ENCODE results near the gene SYT1. TPM values are rescaled to one million over a fixed set of nuclear protein-coding genes. Genes with fewer than 3 reads are reported as not detected.
"Not testable (repeated sequence)": the region's sequence is repeated elsewhere in the genome, so short reads cannot be mapped to it uniquely, and the experiment has no call there.

The SYT1 gene
- total and polyA plus RNA-seq, 11 donors, result 0.08 to 0.86 (median 0.16) TPM; not detected in 6

GRCh38 chr12:79423560-79423959 lies 559.0 kb downstream of the SYT1 start:
- Histone ChIP-seq H3K9me3 (no peaks in the 10 kb centered on the region), H3K4me3 (no peak overlapping the region), H3K36me3 (no peaks in the 10 kb centered on the region), H3K27ac (no peak overlapping the region), H3K4me1 (peaks cover 0 to 7% (median 0%) of the 10 kb centered on the region in 12 donors), H3K27me3 (no peaks in the 10 kb centered on the region)
- intact Hi-C loops (cut with DNase I), result loop anchor here in 2 of 10 donors (10.0 kb wide), 1 partner anchor 311 kb away; no protein-coding TSS in a partner anchor
- no peak for ATAC-seq
- WGBS, 4 donors, result 87 to 98% (median 95%) methylated on average over 3 of the region's 3 CpGs
- DNase-seq, result no peak
- no peak for TF ChIP-seq POLR2A (IDR thresholded peaks at IDR 0.05)
- no peak for TF ChIP-seq CTCF (IDR thresholded peaks at IDR 0.05)

- Histone ChIP-seq H3K4me3 (no peak overlapping the region), H3K27me3 (no peaks in the 10 kb centered on the region), H3K9me3 (no peaks in the 10 kb centered on the region), H3K36me3 (no peaks in the 10 kb centered on the region), H3K27ac (no peak overlapping the region), H3K4me1 (peaks cover 0 to 7% (median 0%) of the 10 kb centered on the region in 12 donors)
- DNase-seq, result no peak
- TF ChIP-seq CTCF (IDR thresholded peaks at IDR 0.05) (no peak), POLR2A (IDR thresholded peaks at IDR 0.05) (no peak)
- intact Hi-C loops (cut with DNase I), result loop anchor here in 2 of 10 donors (10.0 kb wide), 1 partner anchor 311 kb away; no protein-coding TSS in a partner anchor
- no peak for ATAC-seq
- 82 to 87% (median 84%) methylated on average over 2 of the region's 2 CpGs for WGBS, 4 donors
Measured at GRCh38 chr12:79424109-79424721, 559.6 kb downstream of the SYT1 start.

GRCh38 chr12:79426121-79426520 lies 561.5 kb downstream of the SYT1 start:
- Histone ChIP-seq H3K4me1 (no peaks in the 10 kb centered on the region), H3K27me3 (no peaks in the 10 kb centered on the region), H3K9me3 (no peaks in the 10 kb centered on the region), H3K36me3 (no peaks in the 10 kb centered on the region), H3K4me3 (no peak overlapping the region), H3K27ac (no peak overlapping the region)
- TF ChIP-seq POLR2A (IDR thresholded peaks at IDR 0.05) (no peak), CTCF (IDR thresholded peaks at IDR 0.05) (no peak)
- intact Hi-C loops (cut with DNase I), result loop anchor here in 2 of 10 donors (10.0 kb wide), 1 partner anchor 309 kb away; no protein-coding TSS in a partner anchor
- no peak for ATAC-seq
- no peak for DNase-seq

- H3K36me3 ChIP-seq, ATAC-seq, H3K4me3 ChIP-seq, H3K9me3 ChIP-seq, H3K27ac ChIP-seq, H3K27me3 ChIP-seq, H3K4me1 ChIP-seq, DNase-seq: not testable (repeated sequence)
- intact Hi-C loops (cut with DNase I), result loop anchor here in 2 of 10 donors (10.0 kb wide), 1 partner anchor 308 kb away; no protein-coding TSS in a partner anchor
- 46 to 68% (median 59%) methylated on average over 3 of the region's 3 CpGs for WGBS, 4 donors
Measured at GRCh38 chr12:79426744-79427143, 562.2 kb downstream of the SYT1 start.
